Endothelial cell of umbilical vein (primary cell): ENCODE measurements around the gene DNAJC17. TPM values are rescaled to one million over a fixed set of nuclear protein-coding genes. Genes with fewer than 3 reads are reported as not detected.

ENCODE experiments used
- Bru-seq: library from RNA; stranded (reverse); fragments of 400-500 nt; gene quantifications from one replicate; lab custom pipeline; 2021; lab: Mats Ljungman, UMichigan
- BruChase-seq, 2 experiments: library from RNA; stranded (reverse); fragments of 400-500 nt; gene quantifications; one replicate each; lab custom pipeline; 2021; lab: Mats Ljungman, UMichigan
- BruUV-seq: library from RNA; stranded (reverse); fragments of 400-500 nt; replicated peaks from 2 replicates; lab custom pipeline; 2021; lab: Mats Ljungman, UMichigan
- CTCF ChIA-PET: fragments of 300-600, 350-600 bp; sonication (Branson Sonifier 250); formaldehyde crosslinking; loops from one replicate; lab custom pipeline; 2021; ENCODE audit warnings: antibody characterized with exemption, inconsistent platforms; lab: Charles Lee
- POLR2A ChIA-PET: fragments of 300-600, 350-600 bp; sonication (Branson Sonifier 250); formaldehyde crosslinking; loops from one replicate; lab custom pipeline; 2021; ENCODE audit warnings: antibody characterized with exemption, inconsistent platforms; lab: Charles Lee
- DNase-seq: peaks from one replicate; pipeline ENCODE4 v3.0.0-alpha.2; 2011; ENCODE audit warnings: low read depth, low spot score
- FAIRE-seq: peaks from 2 replicates; lab custom pipeline; 2011; peaks lifted over from hg19 to GRCh38; lab: Jason Lieb, UNC
- H2AFZ ChIP-seq: 2 replicates; pipeline ENCODE4 v1.6.0; 2012; ENCODE audit warnings: low read depth, low read length, control low read depth, inconsistent platforms
- H3K27ac ChIP-seq: 2 replicates; pipeline ENCODE4 v1.5.1; 2011; ENCODE audit warnings: low read depth, mild to moderate bottlenecking, control low read depth, low read length, moderate library complexity; ENCODE audit not compliant: insufficient read depth
- H3K27me3 ChIP-seq, 2 experiments: 2 replicates each; pipeline versions ENCODE4 v1.6.0 to v1.6.1; 2011; ENCODE audit warnings: low read length in 2 of 2, mixed read lengths in 1 of 2; ENCODE audit not compliant: control insufficient read depth in 2 of 2, insufficient read depth in 2 of 2
- H3K36me3 ChIP-seq, 2 experiments: 2 replicates in 1 of 2; 3 replicates in 1 of 2; pipeline ENCODE4 v1.5.1; 2011; ENCODE audit warnings: low read length in 2 of 2, mild to moderate bottlenecking in 1 of 2, moderate library complexity in 1 of 2; ENCODE audit not compliant: control insufficient read depth in 2 of 2, insufficient read depth in 2 of 2; ENCODE audit errors: extremely low read depth in 1 of 2
- H3K4me1 ChIP-seq: 3 replicates; pipeline ENCODE4 v1.5.1; 2011; ENCODE audit warnings: mild to moderate bottlenecking, low read length; ENCODE audit not compliant: control insufficient read depth, insufficient read depth; ENCODE audit errors: extremely low read depth
- H3K4me2 ChIP-seq: 2 replicates; pipeline ENCODE4 v1.6.1; 2011; ENCODE audit warnings: low read length, control low read depth, mixed read lengths; ENCODE audit not compliant: insufficient read depth
- H3K4me3 ChIP-seq, 3 experiments: fragments of 200-600 bp in 1 of 3; sonication (generic), shearing (Covaris generic) in 1 of 3; replicated peaks in 1 of 3; 2 replicates each; pipeline ENCODE4 v1.5.1; 2011 to 2016; ENCODE audit warnings: control low read depth in 3 of 3, low read length in 3 of 3, mild to moderate bottlenecking in 2 of 3, inconsistent platforms in 1 of 3, low read depth in 1 of 3, moderate library complexity in 1 of 3; ENCODE audit not compliant: insufficient read depth in 1 of 3
- H3K79me2 ChIP-seq: 2 replicates; pipeline ENCODE4 v1.6.0; 2012; ENCODE audit warnings: low read length, inconsistent platforms; ENCODE audit not compliant: control insufficient read depth, insufficient read depth
- H3K9ac ChIP-seq: replicated peaks from 2 replicates; pipeline ENCODE3; 2011; ENCODE audit warnings: low read length, control low read depth; ENCODE audit not compliant: insufficient read depth; ENCODE audit errors: extremely low read depth
- H3K9me1 ChIP-seq: replicated peaks from 3 replicates; pipeline ENCODE4 v1.6.0; 2011; ENCODE audit warnings: mild to moderate bottlenecking, low read length; ENCODE audit not compliant: control insufficient read depth, insufficient read depth; ENCODE audit errors: extremely low read depth
- H3K9me3 ChIP-seq: replicated peaks from 2 replicates; pipeline ENCODE4 v1.5.1; 2012; ENCODE audit warnings: low read length, inconsistent platforms; ENCODE audit not compliant: control insufficient read depth, insufficient read depth
- H4K20me1 ChIP-seq: replicated peaks from 2 replicates; pipeline ENCODE3; 2011; ENCODE audit warnings: mild to moderate bottlenecking, low read length; ENCODE audit not compliant: control insufficient read depth, insufficient read depth; ENCODE audit errors: extremely low read depth
- EZH2 ChIP-seq: IDR thresholded peaks from 2 replicates; pipeline ENCODE4 v1.6.1; 2012; ENCODE audit warnings: borderline replicate concordance, low read depth, mild to moderate bottlenecking, moderate library complexity, low read length, inconsistent platforms; ENCODE audit not compliant: severe bottlenecking
- FOS ChIP-seq: IDR thresholded peaks from 2 replicates; pipeline ENCODE4 v1.6.1; 2011; ENCODE audit warnings: mild to moderate bottlenecking, low read length, moderate library complexity, borderline replicate concordance; ENCODE audit not compliant: insufficient read depth
- GATA2 ChIP-seq: IDR thresholded peaks from 2 replicates; pipeline ENCODE4 v1.7.0; 2011; ENCODE audit warnings: low read depth, mild to moderate bottlenecking, moderate library complexity, mixed read lengths, low read length; ENCODE audit not compliant: insufficient read length, insufficient read depth
- JUN ChIP-seq: IDR thresholded peaks from 2 replicates; pipeline ENCODE4 v1.6.1; 2011; ENCODE audit warnings: borderline replicate concordance, low read depth; ENCODE audit not compliant: insufficient read length, insufficient read depth
- MYC ChIP-seq: IDR thresholded peaks from one replicate; pipeline ENCODE4 v1.6.1; 2011; ENCODE audit warnings: mild to moderate bottlenecking, low read depth, low read length
- POLR2A ChIP-seq: IDR thresholded peaks from 2 replicates; pipeline ENCODE4 v1.6.1; 2012; ENCODE audit warnings: low read depth, mild to moderate bottlenecking, control low read depth, low read length
- POLR2AphosphoS5 ChIP-seq: IDR thresholded peaks from 2 replicates; pipeline ENCODE4 v1.6.1; 2012; ENCODE audit warnings: low read depth, mild to moderate bottlenecking, control low read depth, low read length, moderate library complexity; ENCODE audit not compliant: insufficient read depth
- dilution Hi-C: fragments of 300-500 bp; cut with MboI; formaldehyde crosslinking; loops from one replicate; pipeline ENCODE4 v1.15.0; 2019; ENCODE audit warnings: low sequenced_read_pairs; ENCODE audit not compliant: extremely low pct_ligation_motif_present
- intact Hi-C: fragments of 100-400 bp; cut with micrococcal nuclease; formaldehyde crosslinking; loops from one replicate; pipeline ENCODE4 v1.10.0; 2022
- long read RNA-seq: library from polyadenylated mRNA; stranded (forward); transcript quantifications from one replicate; pipeline ENCODE4 v2.0.0, GENCODE V29; 2021
- polyA minus RNA-seq, 3 experiments: library from RNA; depleted of rRNA, polyadenylated mRNA; stranded (reverse); fragments of >200 nt; gene quantifications; 1 replicate in 1 of 3; 2 replicates in 2 of 3; pipeline ENCODE4 v1.2.3, GENCODE V29; 2011
- polyA plus RNA-seq, 4 experiments: library from polyadenylated mRNA; depleted of rRNA in 3 of 4; stranded (reverse) in 3 of 4; unstranded in 1 of 4; fragments of >200 nt; gene quantifications; 2 replicates each; pipeline versions ENCODE4 v1.2.1 to v1.2.3, GENCODE V29; 2011 to 2012; ENCODE audit warnings: missing spikeins in 1 of 4
- total RNA-seq: library from RNA; stranded (reverse); gene quantifications from 2 replicates; pipeline ENCODE4 v1.2.3, GENCODE V29; 2021
- TF ChIP-seq, protein P1 (sequence below): IDR thresholded peaks from 2 replicates; pipeline ENCODE4 v1.6.1; 2011; ENCODE audit not compliant: insufficient read depth, insufficient read length
- TF ChIP-seq, protein P2 (sequence below), 2 donors: IDR thresholded peaks; 1 replicate in 1 of 2; 2 replicates in 1 of 2; pipeline ENCODE4 v1.5.1; 2011; ENCODE audit warnings: low read length in 2 of 2, mild to moderate bottlenecking in 2 of 2, moderate library complexity in 2 of 2, control low read depth in 1 of 2, inconsistent platforms in 1 of 2, low read depth in 1 of 2; ENCODE audit not compliant: insufficient read depth in 1 of 2; ENCODE audit errors: extremely low read depth in 1 of 2

The DNAJC17 gene, protein sequence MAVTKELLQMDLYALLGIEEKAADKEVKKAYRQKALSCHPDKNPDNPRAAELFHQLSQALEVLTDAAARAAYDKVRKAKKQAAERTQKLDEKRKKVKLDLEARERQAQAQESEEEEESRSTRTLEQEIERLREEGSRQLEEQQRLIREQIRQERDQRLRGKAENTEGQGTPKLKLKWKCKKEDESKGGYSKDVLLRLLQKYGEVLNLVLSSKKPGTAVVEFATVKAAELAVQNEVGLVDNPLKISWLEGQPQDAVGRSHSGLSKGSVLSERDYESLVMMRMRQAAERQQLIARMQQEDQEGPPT
- total RNA-seq (42.6 and 46.4 TPM in 2 replicates), polyA plus RNA-seq (30.7 and 43.2 TPM in 2 replicates), polyA minus RNA-seq (21.5 and 25.7 TPM in 2 replicates), Bru-seq, nascent RNA (percentile 65 among the genes with signal in this experiment), BruChase-seq, experiment 1, labeled RNA remaining after a 6-hour chase (percentile 68 among the genes with signal in this experiment), BruChase-seq, experiment 2, labeled RNA remaining after a 2-hour chase (percentile 71 among the genes with signal in this experiment)
- 60.5 and 64.7 TPM in 2 replicates for polyA plus RNA-seq (2011; cell fraction: cytosol; rRNA removed)
- 98.3 and 125 TPM in 2 replicates for polyA plus RNA-seq (2011; cell fraction: nucleus; rRNA removed)
- 24.9 and 29.7 TPM in 2 replicates for polyA plus RNA-seq (2012)
- 18.1 TPM for polyA minus RNA-seq (2011; cell fraction: cytosol; rRNA and poly(A)+ RNA removed)
- 13.8 and 19.4 TPM in 2 replicates for polyA minus RNA-seq (2011; cell fraction: nucleus; rRNA and poly(A)+ RNA removed)
- long read RNA-seq, transcript DNAJC17-201 (11 exons, 3,731 nt): major isoform, 52 of 68 reads
- long read RNA-seq, partial matches to known transcripts: 4 of 68 reads
- long read RNA-seq, other reads (novel, unspliced or antisense): 12 of 68 reads

DNA sequence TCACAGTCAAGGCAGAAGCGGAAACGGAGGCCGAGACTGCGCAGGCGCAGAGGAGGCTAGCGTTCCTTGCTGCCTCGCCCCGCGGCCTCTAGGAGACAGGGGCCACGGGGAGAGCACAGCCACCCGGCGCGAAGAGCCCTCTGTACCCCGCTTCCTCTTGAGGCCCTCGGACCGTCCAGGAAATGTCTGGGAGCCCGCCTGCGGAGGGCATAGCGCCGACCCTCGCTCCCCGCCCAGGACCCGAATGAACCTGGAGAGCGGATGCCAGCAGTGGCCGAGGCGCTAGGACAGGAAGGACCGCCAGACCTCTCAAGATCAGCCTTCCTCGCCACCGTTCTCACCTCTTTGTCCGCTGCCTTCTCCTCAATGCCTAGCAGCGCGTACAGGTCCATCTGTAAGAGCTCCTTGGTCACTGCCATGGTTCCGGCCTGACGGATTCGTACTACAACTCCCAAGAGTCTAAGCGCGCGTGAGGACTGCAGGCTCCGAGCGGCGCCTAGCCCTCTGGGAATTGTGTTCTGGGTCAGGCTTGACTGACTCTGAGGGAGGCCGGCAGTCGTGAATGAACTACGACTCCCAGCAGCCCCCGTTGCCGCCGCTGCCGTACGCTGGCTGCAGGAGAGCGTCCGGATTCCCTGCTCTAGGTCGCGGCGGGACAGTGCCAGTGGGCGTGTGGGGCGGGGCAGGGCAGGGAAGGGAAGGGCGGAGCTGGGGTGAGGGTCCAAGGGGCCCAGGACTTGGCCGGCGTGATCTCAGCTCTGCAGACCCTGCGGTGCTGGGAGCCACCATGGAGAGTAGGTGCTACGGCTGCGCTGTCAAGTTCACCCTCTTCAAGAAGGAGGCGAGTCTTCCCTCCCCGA lies at the start of gene DNAJC17, which contains the start of gene ZFYVE19:
Gene DNAJC17, minus strand, starts transcription at position 446 of the 860 bp plus-strand sequence. Its CDS starts 27 bp downstream, at position 419.
Gene ZFYVE19, plus strand, starts transcription at position 62 of the 860 bp plus-strand sequence. Its CDS starts 501 bp downstream, at position 563.
- Histone ChIP-seq H3K27ac (peak within 1 kb of the TSS; percentile 27), H3K4me1 (peaks cover 14% of the 10 kb centered on the region), H3K9me1 (no peaks in the 10 kb centered on the region), H4K20me1 (no peaks in the 10 kb centered on the region), H3K4me3 (peak within 1 kb of the TSS; percentile 64 to 67 (median 64)), H3K36me3 (peaks cover 2 to 12% of the 10 kb centered on the region in 2 experiments), H3K9ac (peak within 1 kb of the TSS; percentile 66), H3K27me3 (no peaks in the 10 kb centered on the region), H2AFZ (peak within 1 kb of the TSS; percentile 95), H3K9me3 (no peaks in the 10 kb centered on the region), H3K79me2 (peaks cover 27% of the 10 kb centered on the region), H3K4me2 (peak within 1 kb of the TSS; percentile 85)
- TSS peak; percentile 60 for BruUV-seq
- CTCF ChIA-PET: interaction anchor here (1.0 to 2.6 kb wide), 8 partner anchors 13 to 87 kb away, joined by 3 to 9 read pairs (median 4); partner anchors contain the start of genes C15orf62 and VPS18
- no peak for TF ChIP-seq GATA2
- TF ChIP-seq, protein P1, sequence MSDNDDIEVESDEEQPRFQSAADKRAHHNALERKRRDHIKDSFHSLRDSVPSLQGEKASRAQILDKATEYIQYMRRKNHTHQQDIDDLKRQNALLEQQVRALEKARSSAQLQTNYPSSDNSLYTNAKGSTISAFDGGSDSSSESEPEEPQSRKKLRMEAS: no peak
- no peak for TF ChIP-seq FOS
- no peak for TF ChIP-seq JUN
- TF ChIP-seq MYC: no peak
- TF ChIP-seq EZH2: no peak
- TF ChIP-seq, protein P2, sequence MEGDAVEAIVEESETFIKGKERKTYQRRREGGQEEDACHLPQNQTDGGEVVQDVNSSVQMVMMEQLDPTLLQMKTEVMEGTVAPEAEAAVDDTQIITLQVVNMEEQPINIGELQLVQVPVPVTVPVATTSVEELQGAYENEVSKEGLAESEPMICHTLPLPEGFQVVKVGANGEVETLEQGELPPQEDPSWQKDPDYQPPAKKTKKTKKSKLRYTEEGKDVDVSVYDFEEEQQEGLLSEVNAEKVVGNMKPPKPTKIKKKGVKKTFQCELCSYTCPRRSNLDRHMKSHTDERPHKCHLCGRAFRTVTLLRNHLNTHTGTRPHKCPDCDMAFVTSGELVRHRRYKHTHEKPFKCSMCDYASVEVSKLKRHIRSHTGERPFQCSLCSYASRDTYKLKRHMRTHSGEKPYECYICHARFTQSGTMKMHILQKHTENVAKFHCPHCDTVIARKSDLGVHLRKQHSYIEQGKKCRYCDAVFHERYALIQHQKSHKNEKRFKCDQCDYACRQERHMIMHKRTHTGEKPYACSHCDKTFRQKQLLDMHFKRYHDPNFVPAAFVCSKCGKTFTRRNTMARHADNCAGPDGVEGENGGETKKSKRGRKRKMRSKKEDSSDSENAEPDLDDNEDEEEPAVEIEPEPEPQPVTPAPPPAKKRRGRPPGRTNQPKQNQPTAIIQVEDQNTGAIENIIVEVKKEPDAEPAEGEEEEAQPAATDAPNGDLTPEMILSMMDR (IDR thresholded peaks at IDR 0.05; ENCODE audit: extremely low read depth in 1 of 2, insufficient read depth in 1 of 2, low read depth in 1 of 2, low read length in 2 of 2): peak in 1 of 2 donors; percentile 3
- peak; percentile 85 for TF ChIP-seq POLR2A
- TF ChIP-seq POLR2AphosphoS5: peak; percentile 90
- FAIRE-seq: peak; percentile 99
- dilution Hi-C loops: no loop called here
- intact Hi-C loops: loop anchor here (1.0 to 10.0 kb wide), 6 partner anchors 11 to 212 kb away; partner anchors contain the start of genes KNL1 and RMDN3
- POLR2A ChIA-PET: interaction anchor here (0.6 to 0.7 kb wide), 4 partner anchors 11 to 208 kb away, joined by 4 to 5 read pairs (median 4); partner anchors contain the start of gene RAD51
- DNase-seq: peak; percentile 98
